PFSK-1 (cell line): ENCODE data around the gene FBN2.

Experiments
- FOXP2 ChIP-seq: optimal IDR thresholded peaks from 2 replicates; pipeline ENCODE3; 2011; ENCODE audit warnings: borderline replicate concordance, control low read depth, inconsistent platforms; ENCODE audit not compliant: insufficient read depth; ENCODE audit errors: extremely low read length, extremely low read depth
- POLR2AphosphoS5 ChIP-seq: IDR thresholded peaks from 2 replicates; pipeline ENCODE4 v1.6.1; 2012; ENCODE audit warnings: low read depth, mild to moderate bottlenecking, control low read depth, low read length, moderate library complexity
- SIN3A ChIP-seq: IDR thresholded peaks from 2 replicates; pipeline ENCODE4 v1.6.1; 2012; ENCODE audit warnings: mild to moderate bottlenecking, low read length, moderate library complexity, borderline replicate concordance; ENCODE audit not compliant: insufficient read depth
- TAF1 ChIP-seq: IDR thresholded peaks from 2 replicates; pipeline ENCODE4 v1.6.1; 2012; ENCODE audit warnings: low read length, control low read depth, borderline replicate concordance; ENCODE audit not compliant: insufficient read depth
- TF ChIP-seq, protein P1 (sequence below), 2 experiments: IDR thresholded peaks; 2 replicates each; pipeline versions ENCODE4 v1.6.1 to v1.8.0; 2011 to 2012; ENCODE audit warnings: low read depth in 2 of 2, low read length in 2 of 2, control low read depth in 1 of 2, inconsistent platforms in 1 of 2, mild to moderate bottlenecking in 1 of 2, moderate library complexity in 1 of 2; ENCODE audit not compliant: insufficient read depth in 1 of 2

The FBN2 gene

DNA sequence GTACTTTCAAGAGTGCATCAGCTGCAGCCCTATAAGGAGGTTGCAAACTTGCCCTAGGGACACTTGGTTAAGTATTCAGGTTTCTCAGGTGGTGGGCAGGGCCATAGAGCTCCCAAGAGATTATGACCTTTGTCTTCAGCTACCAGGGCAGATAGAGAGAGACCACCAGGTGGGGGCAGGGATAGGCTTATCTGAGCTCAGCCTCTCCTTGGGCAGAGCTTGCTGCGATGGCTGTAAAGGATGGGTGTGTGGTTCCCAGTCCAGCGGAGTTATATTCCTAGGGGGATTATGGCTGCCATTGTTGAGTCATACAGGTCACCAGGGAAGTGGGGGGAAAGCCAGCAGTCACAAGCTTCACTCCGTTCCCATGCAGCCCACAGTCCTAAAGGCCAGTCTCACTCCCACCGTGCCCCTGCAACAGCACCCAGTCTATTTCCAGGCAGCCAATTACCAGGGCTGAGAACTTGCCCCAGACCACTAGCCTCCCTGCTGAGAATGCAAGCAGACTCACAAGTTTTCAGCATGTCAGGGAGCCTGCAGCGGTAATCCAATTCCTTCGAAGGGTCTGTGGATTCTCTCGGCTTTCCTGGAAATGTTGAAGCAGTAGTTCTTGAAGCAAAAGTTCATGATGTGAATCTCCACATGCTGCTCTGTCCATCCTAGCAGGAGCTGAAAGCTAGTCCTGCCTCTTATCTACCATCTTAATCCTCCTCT is 303.0 kb downstream of the FBN2 start:
- TF ChIP-seq TAF1 (no peak), POLR2AphosphoS5 (no peak), FOXP2 (no peak), SIN3A (no peak)
- TF ChIP-seq, protein P1, sequence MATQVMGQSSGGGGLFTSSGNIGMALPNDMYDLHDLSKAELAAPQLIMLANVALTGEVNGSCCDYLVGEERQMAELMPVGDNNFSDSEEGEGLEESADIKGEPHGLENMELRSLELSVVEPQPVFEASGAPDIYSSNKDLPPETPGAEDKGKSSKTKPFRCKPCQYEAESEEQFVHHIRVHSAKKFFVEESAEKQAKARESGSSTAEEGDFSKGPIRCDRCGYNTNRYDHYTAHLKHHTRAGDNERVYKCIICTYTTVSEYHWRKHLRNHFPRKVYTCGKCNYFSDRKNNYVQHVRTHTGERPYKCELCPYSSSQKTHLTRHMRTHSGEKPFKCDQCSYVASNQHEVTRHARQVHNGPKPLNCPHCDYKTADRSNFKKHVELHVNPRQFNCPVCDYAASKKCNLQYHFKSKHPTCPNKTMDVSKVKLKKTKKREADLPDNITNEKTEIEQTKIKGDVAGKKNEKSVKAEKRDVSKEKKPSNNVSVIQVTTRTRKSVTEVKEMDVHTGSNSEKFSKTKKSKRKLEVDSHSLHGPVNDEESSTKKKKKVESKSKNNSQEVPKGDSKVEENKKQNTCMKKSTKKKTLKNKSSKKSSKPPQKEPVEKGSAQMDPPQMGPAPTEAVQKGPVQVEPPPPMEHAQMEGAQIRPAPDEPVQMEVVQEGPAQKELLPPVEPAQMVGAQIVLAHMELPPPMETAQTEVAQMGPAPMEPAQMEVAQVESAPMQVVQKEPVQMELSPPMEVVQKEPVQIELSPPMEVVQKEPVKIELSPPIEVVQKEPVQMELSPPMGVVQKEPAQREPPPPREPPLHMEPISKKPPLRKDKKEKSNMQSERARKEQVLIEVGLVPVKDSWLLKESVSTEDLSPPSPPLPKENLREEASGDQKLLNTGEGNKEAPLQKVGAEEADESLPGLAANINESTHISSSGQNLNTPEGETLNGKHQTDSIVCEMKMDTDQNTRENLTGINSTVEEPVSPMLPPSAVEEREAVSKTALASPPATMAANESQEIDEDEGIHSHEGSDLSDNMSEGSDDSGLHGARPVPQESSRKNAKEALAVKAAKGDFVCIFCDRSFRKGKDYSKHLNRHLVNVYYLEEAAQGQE (IDR thresholded peaks at IDR 0.05; ENCODE audit: insufficient read depth in 1 of 2, low read depth in 2 of 2, low read length in 2 of 2) = no peak

DNA sequence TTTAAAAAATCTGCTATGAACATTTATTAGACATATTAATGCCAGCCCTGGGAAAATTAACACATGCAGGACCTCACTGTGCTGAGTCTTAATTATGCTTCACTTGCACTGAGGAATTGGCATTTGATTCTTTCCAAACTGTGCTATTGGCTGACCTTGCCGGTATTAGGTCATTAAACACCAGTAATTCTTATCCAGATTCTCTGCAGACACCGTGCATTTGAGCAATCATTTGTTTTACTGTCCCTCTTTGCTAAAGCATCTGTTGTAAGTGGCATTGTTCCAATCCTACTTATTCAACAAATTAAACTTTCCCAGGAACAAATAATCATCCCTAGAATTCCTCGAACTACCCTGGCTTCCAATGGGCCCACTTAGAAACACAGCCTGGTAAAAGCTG is 309.5 kb downstream of the FBN2 start:
- TF ChIP-seq TAF1 = no peak
- TF ChIP-seq FOXP2 = no peak
- TF ChIP-seq POLR2AphosphoS5 = no peak
- TF ChIP-seq, protein P1 (IDR thresholded peaks at IDR 0.05; ENCODE audit: insufficient read depth in 1 of 2, low read depth in 2 of 2, low read length in 2 of 2) = no peak
- TF ChIP-seq SIN3A = no peak

DNA sequence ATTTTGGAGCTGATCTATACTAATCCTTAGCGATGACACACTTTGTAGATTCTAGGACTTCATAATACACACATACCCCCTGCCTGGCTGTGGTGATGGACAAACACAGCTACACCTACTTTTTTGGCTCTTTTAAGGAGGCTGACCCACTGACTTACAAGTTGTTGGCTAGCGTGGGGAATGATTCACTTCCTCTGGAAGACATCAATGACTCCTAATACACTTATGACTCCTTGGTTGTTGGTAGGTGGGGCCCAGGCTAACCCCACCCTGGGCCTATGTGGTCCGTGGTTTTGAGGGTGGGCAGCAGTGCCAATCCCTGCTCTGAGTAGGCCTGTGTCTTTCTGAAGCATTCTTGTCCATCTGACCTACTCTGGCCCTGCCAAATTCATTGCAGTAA is 310.0 kb downstream of the FBN2 start:
- TF ChIP-seq, protein P1 (IDR thresholded peaks at IDR 0.05; ENCODE audit: insufficient read depth in 1 of 2, low read depth in 2 of 2, low read length in 2 of 2) = no peak
- TF ChIP-seq POLR2AphosphoS5 (no peak), TAF1 (no peak), FOXP2 (no peak), SIN3A (no peak)

DNA sequence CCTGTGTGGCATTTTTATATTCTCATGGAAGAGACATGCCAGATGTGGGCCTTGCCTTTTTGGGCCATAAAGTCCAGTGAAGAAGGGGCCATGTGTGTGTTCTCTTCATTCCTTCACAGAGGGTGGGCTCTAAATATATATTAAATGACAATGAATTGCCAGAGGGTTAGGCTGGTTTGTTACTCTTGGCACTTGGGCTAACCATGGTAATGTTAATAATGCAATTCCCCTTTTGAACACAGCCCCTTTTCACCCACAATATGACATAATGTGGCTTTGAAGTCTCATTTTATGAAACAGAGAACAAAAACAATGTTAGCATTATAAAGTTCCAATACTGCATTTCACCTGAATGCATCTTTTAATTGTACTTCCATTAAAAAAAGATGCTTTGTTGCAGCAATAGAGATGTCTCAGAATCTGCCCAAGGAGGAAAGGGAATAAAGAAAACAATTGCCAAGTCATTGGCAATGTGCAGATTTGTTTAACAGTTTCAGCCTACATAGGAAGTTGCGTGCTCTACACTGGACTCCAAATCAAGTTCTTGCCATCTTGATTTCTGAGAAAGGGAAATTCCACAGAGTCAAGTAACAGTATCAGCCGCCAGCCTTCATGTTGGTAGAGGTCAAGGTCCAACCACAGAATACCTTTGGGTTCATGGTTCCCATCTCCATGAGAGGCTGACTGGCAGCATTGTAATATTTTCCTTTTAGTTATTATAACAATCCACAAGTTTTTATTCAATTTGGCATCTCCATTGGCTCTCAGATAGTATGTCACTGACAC is 312.6 kb downstream of the FBN2 start:
- TF ChIP-seq, protein P1 (IDR thresholded peaks at IDR 0.05; ENCODE audit: insufficient read depth in 1 of 2, low read depth in 2 of 2, low read length in 2 of 2) = no peak
- TF ChIP-seq SIN3A = no peak
- TF ChIP-seq TAF1 = no peak
- TF ChIP-seq FOXP2 = no peak
- TF ChIP-seq POLR2AphosphoS5 = no peak

DNA sequence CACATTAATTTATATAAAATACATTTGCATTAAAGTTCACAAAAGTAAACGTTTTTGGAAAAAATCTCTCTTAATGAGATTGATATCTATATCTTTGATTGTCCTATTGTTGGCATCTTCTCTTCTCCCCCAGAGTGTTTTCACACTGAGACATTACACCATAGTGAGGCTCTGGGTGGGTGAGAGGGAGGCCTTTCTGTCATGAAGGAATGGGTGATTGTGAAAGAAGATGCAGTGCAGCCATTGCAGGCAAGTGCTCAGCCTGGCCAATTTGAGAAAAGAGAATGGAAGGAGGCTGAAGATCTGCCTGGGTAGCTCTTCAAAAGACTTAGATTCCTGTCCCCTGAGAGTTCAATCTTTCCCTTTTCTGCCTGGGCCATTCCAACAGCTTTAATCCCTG is 313.7 kb downstream of the FBN2 start:
- TF ChIP-seq TAF1 = no peak
- TF ChIP-seq FOXP2 = no peak
- no peak for TF ChIP-seq POLR2AphosphoS5
- TF ChIP-seq, protein P1 (IDR thresholded peaks at IDR 0.05; ENCODE audit: insufficient read depth in 1 of 2, low read depth in 2 of 2, low read length in 2 of 2) = no peak
- TF ChIP-seq SIN3A = no peak
